ENCODE measurements around the gene MARCHF7. TPM values are rescaled to one million over a fixed set of nuclear protein-coding genes. Genes with fewer than 3 reads are reported as not detected.

The MARCHF7 gene
- total RNA-seq, 1 donor from 2014 or later: 78.7 TPM

GRCh38 chr2:159755788-159756187, 43.5 kb downstream of the MARCHF7 start:
- no peak overlapping the region for H3K4me3 Mint-ChIP-seq (ENCODE audit: unreplicated experiment)
- peak; percentile 61 for TF ChIP-seq CTCF (IDR thresholded peaks at IDR 0.05)
- H3K27me3 Mint-ChIP-seq (ENCODE audit: low read depth): no peaks in the 10 kb centered on the region
- peaks cover 34% of the 10 kb centered on the region for H3K4me1 Mint-ChIP-seq (ENCODE audit: low read depth)
- no peaks in the 10 kb centered on the region for H3K9me3 Mint-ChIP-seq (ENCODE audit: low read depth)
- no peak for DNase-seq (ENCODE audit: low spot score)
- no peak overlapping the region for H3K27ac Mint-ChIP-seq (ENCODE audit: unreplicated experiment)
- peaks cover 26% of the 10 kb centered on the region for H3K36me3 Mint-ChIP-seq (ENCODE audit: low read depth)

DNA sequence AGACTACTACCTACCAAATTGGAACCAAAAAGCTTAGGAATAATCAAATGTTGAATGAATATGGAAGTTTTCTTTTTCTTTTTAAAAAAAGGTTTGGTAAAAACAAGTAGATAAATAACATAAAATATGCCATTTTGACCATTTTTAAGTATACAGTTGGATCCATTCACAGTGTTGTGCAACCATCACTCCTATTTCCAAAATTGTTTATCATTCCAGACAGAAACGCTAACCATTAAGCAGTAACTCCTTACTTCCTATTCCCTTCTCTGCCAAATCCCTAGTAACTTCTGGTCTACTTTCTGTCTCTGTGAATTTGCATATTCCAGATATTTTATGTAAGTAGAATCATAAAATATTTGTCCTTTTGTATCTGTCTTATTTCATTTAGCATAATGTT, 45.9 kb downstream of the MARCHF7 start:
- Mint-ChIP-seq H3K27me3 (ENCODE audit: low read depth) (no peaks in the 10 kb centered on the region), H3K4me3 (ENCODE audit: unreplicated experiment) (no peak overlapping the region), H3K4me1 (ENCODE audit: low read depth) (peaks cover 36% of the 10 kb centered on the region), H3K36me3 (ENCODE audit: low read depth) (peaks cover 22% of the 10 kb centered on the region), H3K9me3 (ENCODE audit: low read depth) (no peaks in the 10 kb centered on the region), H3K27ac (ENCODE audit: unreplicated experiment) (peak overlapping the region; percentile 23)
- no peak for TF ChIP-seq CTCF (IDR thresholded peaks at IDR 0.05)
- no peak for DNase-seq (ENCODE audit: low spot score)

DNA sequence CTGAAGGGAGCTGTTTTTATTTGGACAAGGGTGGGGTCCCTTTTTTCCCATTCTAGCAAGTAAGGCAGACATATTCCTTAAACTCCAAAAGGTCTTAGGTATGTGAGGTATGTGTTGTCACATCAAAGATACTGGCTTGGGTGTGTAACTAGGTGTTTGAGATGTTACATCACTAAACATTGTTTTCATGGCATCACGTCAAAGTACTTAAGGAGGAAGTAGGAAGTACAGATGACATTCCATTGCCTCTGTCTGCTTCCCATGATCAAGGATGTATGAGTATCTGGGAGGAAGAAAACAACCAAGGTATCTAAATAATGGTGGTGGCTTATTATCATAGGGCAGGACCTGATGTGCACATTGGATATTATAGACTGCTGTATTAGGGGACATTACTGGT, 46.4 kb downstream of the MARCHF7 start:
- H3K27ac Mint-ChIP-seq (ENCODE audit: unreplicated experiment): peak overlapping the region; percentile 19

DNA sequence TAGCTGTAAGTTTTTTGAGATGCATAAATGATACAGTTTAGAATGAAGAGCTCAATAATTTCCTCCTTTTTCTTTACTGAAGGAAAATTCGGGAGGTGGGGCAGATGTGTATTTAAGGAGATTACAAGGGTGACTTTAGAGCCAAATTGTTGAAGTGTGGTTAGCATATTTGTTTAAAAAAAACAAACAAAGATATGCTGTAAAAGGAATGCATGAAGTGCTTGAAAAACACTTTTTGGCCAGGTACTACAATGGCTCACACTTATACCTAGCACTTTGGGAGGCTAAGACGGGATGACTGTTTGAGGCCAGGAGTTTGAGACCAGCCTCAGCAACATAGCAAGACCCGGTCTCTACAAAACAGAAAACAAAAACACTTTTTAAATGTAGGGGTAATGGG, 47.3 kb downstream of the MARCHF7 start:
- no peaks in the 10 kb centered on the region for H3K27me3 Mint-ChIP-seq (ENCODE audit: low read depth)
- peak overlapping the region; percentile 25 for H3K27ac Mint-ChIP-seq (ENCODE audit: unreplicated experiment)
- H3K4me1 Mint-ChIP-seq (ENCODE audit: low read depth): peaks cover 36% of the 10 kb centered on the region
- no peak overlapping the region for H3K4me3 Mint-ChIP-seq (ENCODE audit: unreplicated experiment)
- TF ChIP-seq CTCF (IDR thresholded peaks at IDR 0.05): no peak
- H3K36me3 Mint-ChIP-seq (ENCODE audit: low read depth): peaks cover 22% of the 10 kb centered on the region
- H3K9me3 Mint-ChIP-seq (ENCODE audit: low read depth): no peaks in the 10 kb centered on the region
- DNase-seq (ENCODE audit: low spot score): no peak

More for the DNA sequence above, 46.4 kb downstream of the MARCHF7 start:
- no peaks in the 10 kb centered on the region for H3K9me3 Mint-ChIP-seq (ENCODE audit: low read depth)
- H3K27me3 Mint-ChIP-seq (ENCODE audit: low read depth): no peaks in the 10 kb centered on the region
- TF ChIP-seq CTCF (IDR thresholded peaks at IDR 0.05): no peak
- H3K4me1 Mint-ChIP-seq (ENCODE audit: low read depth): peaks cover 36% of the 10 kb centered on the region
- peaks cover 22% of the 10 kb centered on the region for H3K36me3 Mint-ChIP-seq (ENCODE audit: low read depth)
- H3K4me3 Mint-ChIP-seq (ENCODE audit: unreplicated experiment): no peak overlapping the region
- no peak for DNase-seq (ENCODE audit: low spot score)

DNA sequence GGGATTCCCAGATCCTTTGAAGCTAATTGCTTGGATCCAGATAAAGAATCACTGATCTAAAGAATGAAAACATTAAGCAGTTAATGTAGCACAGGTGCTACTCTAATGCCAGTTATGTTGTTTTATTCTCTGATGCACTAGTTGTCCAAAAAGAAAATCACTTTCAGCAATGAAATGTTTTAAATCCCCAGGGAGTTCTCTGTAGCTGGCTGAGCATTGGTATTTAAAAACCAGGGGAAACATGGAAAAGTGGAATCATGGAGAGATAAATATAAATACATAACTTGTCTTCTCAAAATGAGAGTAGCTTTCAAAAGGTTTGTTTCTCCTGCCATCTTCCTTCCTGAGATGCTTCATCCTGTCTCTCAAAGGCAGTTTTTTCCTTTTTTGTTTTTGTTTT, 48.0 kb downstream of the MARCHF7 start:
- Mint-ChIP-seq H3K9me3 (ENCODE audit: low read depth) (no peaks in the 10 kb centered on the region), H3K4me1 (ENCODE audit: low read depth) (peaks cover 36% of the 10 kb centered on the region), H3K4me3 (ENCODE audit: unreplicated experiment) (no peak overlapping the region), H3K36me3 (ENCODE audit: low read depth) (peaks cover 23% of the 10 kb centered on the region), H3K27ac (ENCODE audit: unreplicated experiment) (peak overlapping the region; percentile 71), H3K27me3 (ENCODE audit: low read depth) (no peaks in the 10 kb centered on the region)
- no peak for TF ChIP-seq CTCF (IDR thresholded peaks at IDR 0.05)
- no peak for DNase-seq (ENCODE audit: low spot score)

All from chondrocyte (in vitro differentiated cells).